K562 (cell line): Measurements from ENCODE around the gene CPEB1. TPM values are rescaled to one million over a fixed set of nuclear protein-coding genes. Genes with fewer than 3 reads are reported as not detected.

Experiments used
- ASH1L ChIP-seq: fragments of 450-650 bp; IDR thresholded peaks from 2 replicates; pipeline ENCODE4 v1.6.1; 2018; ENCODE audit warnings: borderline replicate concordance, mild to moderate bottlenecking, low read depth; ENCODE audit not compliant: partially characterized antibody
- ATF7 ChIP-seq: fragments of 450-650 bp; IDR thresholded peaks from 2 replicates; pipeline ENCODE4 v1.7.1; 2014; ENCODE audit warnings: mild to moderate bottlenecking, moderate library complexity
- CREB1 ChIP-seq, 2 experiments: sonication (generic) in 1 of 2; formaldehyde crosslinking in 1 of 2; IDR thresholded peaks; 2 replicates each; pipeline versions ENCODE4 v1.6.1 to v1.8.0; 2012 to 2022; ENCODE audit warnings: inconsistent platforms in 1 of 2, mild to moderate bottlenecking in 1 of 2, missing genetic modification reagents in 1 of 2, moderate library complexity in 1 of 2
- E2F8 ChIP-seq: fragments of 450-650 bp; IDR thresholded peaks from 2 replicates; pipeline ENCODE4 v1.7.1; 2018; ENCODE audit warnings: mild to moderate bottlenecking, low read depth; ENCODE audit not compliant: partially characterized antibody
- MAFG ChIP-seq: fragments of 450-650 bp; conservative IDR thresholded peaks from 2 replicates; pipeline ENCODE4 v1.6.1; 2016; ENCODE audit warnings: missing genetic modification characterization, missing compliant biosample characterization
- MAX ChIP-seq: sonication (generic); formaldehyde crosslinking; IDR thresholded peaks from 2 replicates; pipeline ENCODE4 v1.9.0; 2022; ENCODE audit warnings: mild to moderate bottlenecking, missing genetic modification reagents
- MTA3 ChIP-seq: fragments of 450-650 bp; formaldehyde crosslinking; IDR thresholded peaks from 2 replicates; pipeline ENCODE4 v1.6.1; 2017; ENCODE audit warnings: mild to moderate bottlenecking, borderline replicate concordance
- NFXL1 ChIP-seq: fragments of 450-650 bp; formaldehyde crosslinking; IDR thresholded peaks from 2 replicates; pipeline ENCODE4 v1.4.0; 2021; ENCODE audit warnings: mild to moderate bottlenecking
- NFYB ChIP-seq: IDR thresholded peaks from 2 replicates; pipeline ENCODE4 v1.6.1; 2011; ENCODE audit warnings: mild to moderate bottlenecking, moderate library complexity; ENCODE audit not compliant: insufficient read length; ENCODE audit errors: extremely low read depth
- NKRF ChIP-seq: fragments of 450-650 bp; IDR thresholded peaks from 2 replicates; pipeline ENCODE4 v1.6.1; 2016; ENCODE audit warnings: borderline replicate concordance
- RFX7 ChIP-seq: fragments of 250-450 bp; sonication (Bioruptor Pico); IDR thresholded peaks from 2 replicates; pipeline ENCODE4 v1.5.1; 2021; ENCODE audit warnings: mild to moderate bottlenecking
- TGIF2 ChIP-seq: sonication (generic); formaldehyde crosslinking; IDR thresholded peaks from 2 replicates; pipeline ENCODE4 v1.8.1; 2022; ENCODE audit warnings: mild to moderate bottlenecking, missing genetic modification reagents, moderate library complexity
- ZEB2 ChIP-seq: fragments of 450-650 bp; IDR thresholded peaks from 2 replicates; pipeline ENCODE4 v1.6.1; 2016
- ZNF12 ChIP-seq: sonication (generic); formaldehyde crosslinking; IDR thresholded peaks from 2 replicates; pipeline ENCODE4 v1.4.0; 2020; ENCODE audit warnings: mild to moderate bottlenecking, missing genetic modification reagents
- ZNF23 ChIP-seq: fragments of 250-450 bp; sonication (Bioruptor Pico); IDR thresholded peaks from 2 replicates; pipeline ENCODE4 v1.4.0; 2020; ENCODE audit warnings: mild to moderate bottlenecking
- polyA plus RNA-seq, 8 experiments: library from polyadenylated mRNA; depleted of rRNA in 4 of 8; stranded (reverse) in 5 of 8; unstranded in 3 of 8; fragments of >200 nt; fragmentation: Nextera tagmentation in 2 of 8; fragmentation: Illumina TruSeq in 1 of 8; extraction: Ambion mirVana in 2 of 8; extraction: Trizol in 1 of 8; gene quantifications; 2 replicates each; pipeline versions ENCODE4 v1.2.1 to v1.2.3, GENCODE V29; 2011 to 2014; ENCODE audit warnings: inconsistent platforms in 1 of 8, missing spikeins in 1 of 8
- total RNA-seq, 7 experiments: library from RNA; depleted of rRNA in 6 of 7; stranded (reverse); fragments of >200 nt in 6 of 7; fragmentation: Illumina TruSeq in 2 of 7; extraction: Trizol in 2 of 7; gene quantifications; 2 replicates each; pipeline versions ENCODE4 v1.2.1 to v1.2.3, GENCODE V29; 2011 to 2021; ENCODE audit warnings: low replicate concordance in 1 of 7
- TF ChIP-seq, protein P1 (sequence below): sonication (generic); formaldehyde crosslinking; IDR thresholded peaks from 2 replicates; pipeline ENCODE4 v1.8.1; 2023; ENCODE audit warnings: mild to moderate bottlenecking, missing genetic modification reagents
- TF ChIP-seq, protein P2 (sequence below): fragments of 250-450 bp; sonication (Bioruptor Pico); IDR thresholded peaks from 2 replicates; pipeline ENCODE4 v1.8.0; 2021; ENCODE audit warnings: borderline replicate concordance, mild to moderate bottlenecking, moderate library complexity; ENCODE audit not compliant: poor library complexity, severe bottlenecking
- TF ChIP-seq, protein P3 (sequence below): fragments of 250-450 bp; sonication (Bioruptor Pico); IDR thresholded peaks from 2 replicates; pipeline ENCODE4 v1.5.0; 2022; ENCODE audit warnings: mild to moderate bottlenecking

Gene CPEB1
- total and polyA plus RNA-seq, 9 of the 15 experiments (the other 6 are each of a cell fraction or from before 2014, with no cell fraction given), result 2.2 to 13.4 (median 9.7) TPM

DNA sequence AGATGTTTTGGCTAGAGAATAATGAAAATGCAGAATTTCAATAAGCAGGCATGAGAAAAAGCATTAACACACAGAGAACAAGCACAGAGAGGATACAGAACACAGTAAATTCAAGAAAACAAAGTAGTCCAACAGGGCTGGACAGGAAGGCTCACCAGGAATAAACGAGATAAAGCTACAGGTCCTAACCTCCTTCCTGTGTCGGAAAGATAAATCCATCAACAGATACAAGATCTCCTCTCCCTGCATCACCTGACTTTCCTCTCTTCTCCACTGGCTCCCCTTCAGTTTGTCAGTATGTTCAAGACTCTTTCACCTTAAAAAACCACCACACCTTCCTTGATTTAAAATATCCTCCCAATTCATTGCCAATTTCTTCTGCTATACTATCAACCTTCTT lies 11.4 kb downstream of the CPEB1 start (continued):
- TF ChIP-seq NFYB (no peak), MAFG (tag) (no peak), ZEB2 (peak; percentile 92), NKRF (no peak), ASH1L (no peak), TGIF2 (CRISPR knock-in tag) (no peak), RFX7 (CRISPR knock-in tag) (no peak), ZNF12 (CRISPR knock-in tag) (no peak), NFXL1 (no peak), MTA3 (no peak), MAX (CRISPR knock-in tag) (no peak), E2F8 (no peak), ATF7 (no peak), CREB1 (IDR thresholded peaks at IDR 0.05) (no peak), CREB1 (CRISPR knock-in tag; IDR thresholded peaks at IDR 0.05) (no peak), ZNF23 (CRISPR knock-in tag) (no peak)
- TF ChIP-seq, protein P1, sequence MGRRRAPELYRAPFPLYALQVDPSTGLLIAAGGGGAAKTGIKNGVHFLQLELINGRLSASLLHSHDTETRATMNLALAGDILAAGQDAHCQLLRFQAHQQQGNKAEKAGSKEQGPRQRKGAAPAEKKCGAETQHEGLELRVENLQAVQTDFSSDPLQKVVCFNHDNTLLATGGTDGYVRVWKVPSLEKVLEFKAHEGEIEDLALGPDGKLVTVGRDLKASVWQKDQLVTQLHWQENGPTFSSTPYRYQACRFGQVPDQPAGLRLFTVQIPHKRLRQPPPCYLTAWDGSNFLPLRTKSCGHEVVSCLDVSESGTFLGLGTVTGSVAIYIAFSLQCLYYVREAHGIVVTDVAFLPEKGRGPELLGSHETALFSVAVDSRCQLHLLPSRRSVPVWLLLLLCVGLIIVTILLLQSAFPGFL, result no peak
- TF ChIP-seq, protein P2, sequence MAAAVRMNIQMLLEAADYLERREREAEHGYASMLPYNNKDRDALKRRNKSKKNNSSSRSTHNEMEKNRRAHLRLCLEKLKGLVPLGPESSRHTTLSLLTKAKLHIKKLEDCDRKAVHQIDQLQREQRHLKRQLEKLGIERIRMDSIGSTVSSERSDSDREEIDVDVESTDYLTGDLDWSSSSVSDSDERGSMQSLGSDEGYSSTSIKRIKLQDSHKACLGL (CRISPR knock-in tag), result no peak
- TF ChIP-seq, protein P3, sequence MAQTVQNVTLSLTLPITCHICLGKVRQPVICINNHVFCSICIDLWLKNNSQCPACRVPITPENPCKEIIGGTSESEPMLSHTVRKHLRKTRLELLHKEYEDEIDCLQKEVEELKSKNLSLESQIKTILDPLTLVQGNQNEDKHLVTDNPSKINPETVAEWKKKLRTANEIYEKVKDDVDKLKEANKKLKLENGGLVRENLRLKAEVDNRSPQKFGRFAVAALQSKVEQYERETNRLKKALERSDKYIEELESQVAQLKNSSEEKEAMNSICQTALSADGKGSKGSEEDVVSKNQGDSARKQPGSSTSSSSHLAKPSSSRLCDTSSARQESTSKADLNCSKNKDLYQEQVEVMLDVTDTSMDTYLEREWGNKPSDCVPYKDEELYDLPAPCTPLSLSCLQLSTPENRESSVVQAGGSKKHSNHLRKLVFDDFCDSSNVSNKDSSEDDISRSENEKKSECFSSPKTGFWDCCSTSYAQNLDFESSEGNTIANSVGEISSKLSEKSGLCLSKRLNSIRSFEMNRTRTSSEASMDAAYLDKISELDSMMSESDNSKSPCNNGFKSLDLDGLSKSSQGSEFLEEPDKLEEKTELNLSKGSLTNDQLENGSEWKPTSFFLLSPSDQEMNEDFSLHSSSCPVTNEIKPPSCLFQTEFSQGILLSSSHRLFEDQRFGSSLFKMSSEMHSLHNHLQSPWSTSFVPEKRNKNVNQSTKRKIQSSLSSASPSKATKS (CRISPR knock-in tag), result no peak
